ENCODE results near the gene PIEZO1. TPM values are rescaled to one million over a fixed set of nuclear protein-coding genes. Genes with fewer than 3 reads are reported as not detected.

PIEZO1 gene
- total RNA-seq, 6 donors from 2014 or later: 107 to 535 (median 239) TPM

GRCh38 chr16:88677721-88678120 is 107.3 kb downstream of the PIEZO1 start:
- Histone ChIP-seq H3K36me3 (peaks cover 0 to 3% (median 0%) of the 10 kb centered on the region in 4 donors), H3K27ac (no peak overlapping the region), H3K9me3 (no peaks in the 10 kb centered on the region), H3K4me3 (no peak overlapping the region), H3K27me3 (peaks cover 0 to 8% (median 0%) of the 10 kb centered on the region in 4 donors), H3K4me1 (peaks cover 2 to 20% (median 12%) of the 10 kb centered on the region in 4 donors)
- DNase-seq (no peak), ATAC-seq (ENCODE audit: low FRiP score in 2 of 2) (no peak)
- WGBS, 2 donors: 73 to 79% methylated on average over 8 to 12 of the region's 13 CpGs
- TF ChIP-seq EP300 (IDR thresholded peaks at IDR 0.05) (no peak), POLR2AphosphoS5 (IDR thresholded peaks at IDR 0.05) (no peak), CTCF (IDR thresholded peaks at IDR 0.05) (no peak), POLR2A (IDR thresholded peaks at IDR 0.05) (no peak)

- peaks cover 2 to 11% (median 6%) of the 10 kb centered on the region in 4 donors for H3K4me1 ChIP-seq
- peaks cover 0 to 3% (median 0%) of the 10 kb centered on the region in 4 donors for H3K36me3 ChIP-seq
- no peaks in the 10 kb centered on the region for H3K9me3 ChIP-seq
- WGBS, 2 donors: 52 to 82% methylated on average over 8 to 22 of the region's 22 CpGs
- H3K4me3 ChIP-seq: no peak overlapping the region
- TF ChIP-seq POLR2AphosphoS5 (IDR thresholded peaks at IDR 0.05) (no peak), POLR2A (IDR thresholded peaks at IDR 0.05) (no peak), EP300 (IDR thresholded peaks at IDR 0.05) (no peak), CTCF (IDR thresholded peaks at IDR 0.05) (no peak)
- no peak overlapping the region for H3K27ac ChIP-seq
- peaks cover 0 to 8% (median 0%) of the 10 kb centered on the region in 4 donors for H3K27me3 ChIP-seq
- ATAC-seq (ENCODE audit: low FRiP score in 2 of 2) (no peak), DNase-seq (no peak)
These were observed 108.3 kb downstream of the PIEZO1 start for GRCh38 chr16:88676502-88677242.

GRCh38 chr16:88673716-88674379 is 111.2 kb downstream of the PIEZO1 start:
- Histone ChIP-seq H3K9me3 (no peaks in the 10 kb centered on the region), H3K4me3 (no peak overlapping the region), H3K27me3 (peaks cover 0 to 7% (median 0%) of the 10 kb centered on the region in 4 donors), H3K27ac (no peak overlapping the region), H3K4me1 (no peaks in the 10 kb centered on the region), H3K36me3 (peaks cover 0 to 3% (median 0%) of the 10 kb centered on the region in 4 donors)
- no peak for DNase-seq
- no peak for TF ChIP-seq POLR2AphosphoS5 (IDR thresholded peaks at IDR 0.05)
- WGBS, 2 donors: 93 to 94% methylated on average over 9 to 19 of the region's 19 CpGs
- ATAC-seq (ENCODE audit: low FRiP score in 2 of 2): no peak

GRCh38 chr16:88672776-88673175 is 112.2 kb downstream of the PIEZO1 start:
- no peak for ATAC-seq (ENCODE audit: low FRiP score in 2 of 2)
- no peak for DNase-seq
- Histone ChIP-seq H3K36me3 (peaks cover 0 to 2% (median 0%) of the 10 kb centered on the region in 4 donors), H3K9me3 (no peaks in the 10 kb centered on the region), H3K27ac (no peak overlapping the region), H3K4me3 (no peak overlapping the region), H3K4me1 (no peaks in the 10 kb centered on the region), H3K27me3 (no peaks in the 10 kb centered on the region)
- TF ChIP-seq POLR2AphosphoS5 (IDR thresholded peaks at IDR 0.05): no peak
- peak in 1 of 6 experiments; percentile 14 for TF ChIP-seq CTCF (IDR thresholded peaks at IDR 0.05)
- 60 to 80% methylated on average over 10 to 11 of the region's 11 CpGs for WGBS, 2 donors

- Histone ChIP-seq H3K9me3 (no peaks in the 10 kb centered on the region), H3K4me1 (no peaks in the 10 kb centered on the region), H3K27me3 (no peaks in the 10 kb centered on the region), H3K27ac (no peak overlapping the region), H3K36me3 (no peaks in the 10 kb centered on the region), H3K4me3 (no peak overlapping the region)
- DNase-seq (peak in 1 of 2 donors; percentile 74), ATAC-seq (ENCODE audit: low FRiP score in 2 of 2) (no peak)
- TF ChIP-seq CTCF (IDR thresholded peaks at IDR 0.05): no peak
- no peak for TF ChIP-seq EP300 (IDR thresholded peaks at IDR 0.05)
- TF ChIP-seq POLR2AphosphoS5 (IDR thresholded peaks at IDR 0.05): no peak
- TF ChIP-seq POLR2A (IDR thresholded peaks at IDR 0.05): no peak
- 96 to 97% methylated on average over 15 to 23 of the region's 23 CpGs for WGBS, 2 donors
These were observed 113.2 kb downstream of the PIEZO1 start for GRCh38 chr16:88671806-88672205.
